A549 (cell line): Measurements from ENCODE around the gene TMEM121. TPM values are rescaled to one million over a fixed set of nuclear protein-coding genes. Genes with fewer than 3 reads are reported as not detected.

Experiments used
- CBX8 ChIP-seq: fragments of 200-600 bp; sonication (generic); IDR thresholded peaks from 2 replicates; pipeline ENCODE4 v1.6.1; 2016
- CHD2 ChIP-seq: fragments of 150-350 bp; IDR thresholded peaks from 2 replicates; pipeline ENCODE4 v1.6.1; 2014; ENCODE audit warnings: low read length; ENCODE audit not compliant: partially characterized antibody
- CHD4 ChIP-seq: fragments of 200-600 bp; sonication (generic); IDR thresholded peaks from 2 replicates; pipeline ENCODE4 v1.6.1; 2016; ENCODE audit warnings: antibody characterized with exemption, mild to moderate bottlenecking, borderline replicate concordance
- CTCF ChIP-seq: fragments of >200 bp; sonication (Bioruptor Twin); formaldehyde crosslinking; IDR thresholded peaks from 3 replicates; pipeline ENCODE4 v1.5.1; 2016
- EHF ChIP-seq: fragments of 250-450 bp; sonication (Bioruptor Pico); IDR thresholded peaks from 2 replicates; pipeline ENCODE4 v1.5.0; 2020; ENCODE audit warnings: mild to moderate bottlenecking
- ELK1 ChIP-seq: fragments of 150-350 bp; IDR thresholded peaks from 2 replicates; pipeline ENCODE4 v1.6.1; 2014; ENCODE audit warnings: low read depth, mild to moderate bottlenecking, low read length
- ESRRA ChIP-seq: fragments of 150-350 bp; IDR thresholded peaks from 2 replicates; pipeline ENCODE4 v1.6.1; 2014; ENCODE audit warnings: mild to moderate bottlenecking, low read length, borderline replicate concordance
- HMGXB4 ChIP-seq: fragments of 250-450 bp; sonication (Bioruptor Pico); IDR thresholded peaks from 2 replicates; pipeline ENCODE4 v1.5.0; 2021; ENCODE audit warnings: mild to moderate bottlenecking, moderate library complexity, borderline replicate concordance
- HOXA7 ChIP-seq: fragments of 250-450 bp; sonication (Bioruptor Pico); IDR thresholded peaks from 2 replicates; pipeline ENCODE4 v1.5.0; 2020; ENCODE audit warnings: mild to moderate bottlenecking, moderate library complexity
- JUN ChIP-seq, 2 experiments: fragments of >200 bp; sonication (Bioruptor Twin); formaldehyde crosslinking; IDR thresholded peaks; 2 replicates in 1 of 2; 3 replicates in 1 of 2; pipeline ENCODE4 v1.6.1; 2016 to 2017
- MAFK ChIP-seq: fragments of 450-650 bp; IDR thresholded peaks from 2 replicates; pipeline ENCODE4 v1.6.1; 2014; ENCODE audit not compliant: partially characterized antibody
- MAZ ChIP-seq: fragments of 150-350 bp; IDR thresholded peaks from 2 replicates; pipeline ENCODE4 v1.6.1; 2014; ENCODE audit warnings: antibody characterized with exemption, low read depth, low read length, borderline replicate concordance
- POLR2A ChIP-seq: IDR thresholded peaks from 2 replicates; pipeline ENCODE4 v1.6.1; 2012; ENCODE audit warnings: mild to moderate bottlenecking, low read length
- RAD21 ChIP-seq, 2 experiments: fragments of >200 bp in 1 of 2; sonication (Bioruptor Twin) in 1 of 2; formaldehyde crosslinking in 1 of 2; IDR thresholded peaks in 1 of 2; conservative IDR thresholded peaks in 1 of 2; 2 replicates in 1 of 2; 3 replicates in 1 of 2; pipeline ENCODE4 v1.6.1; 2012 to 2018; ENCODE audit warnings: inconsistent platforms in 1 of 2
- RCOR1 ChIP-seq: fragments of 150-350 bp; IDR thresholded peaks from 2 replicates; pipeline ENCODE4 v1.6.1; 2014; ENCODE audit warnings: antibody characterized with exemption, low read length, low read depth
- RNF2 ChIP-seq: fragments of 200-600 bp; sonication (generic); IDR thresholded peaks from 2 replicates; pipeline ENCODE4 v1.6.1; 2016; ENCODE audit warnings: low read depth, mild to moderate bottlenecking, antibody characterized with exemption, moderate library complexity, borderline replicate concordance
- TFCP2L1 ChIP-seq: fragments of 250-450 bp; sonication (Bioruptor Pico); IDR thresholded peaks from 2 replicates; pipeline ENCODE4 v1.5.0; 2021; ENCODE audit warnings: mild to moderate bottlenecking
- ZC3H11A ChIP-seq: fragments of 450-650 bp; IDR thresholded peaks from 2 replicates; pipeline ENCODE4 v1.6.1; 2014; ENCODE audit warnings: antibody characterized with exemption, mild to moderate bottlenecking
- ZNF302 ChIP-seq: fragments of 250-450 bp; sonication (Bioruptor Pico); IDR thresholded peaks from 2 replicates; pipeline ENCODE4 v1.9.0; 2021; ENCODE audit warnings: inconsistent platforms, mild to moderate bottlenecking, moderate library complexity
- ZSCAN20 ChIP-seq: fragments of 250-450 bp; sonication (Bioruptor Pico); IDR thresholded peaks from 2 replicates; pipeline ENCODE4 v1.8.0; 2022; ENCODE audit warnings: mild to moderate bottlenecking, moderate library complexity
- polyA plus RNA-seq, 4 experiments: library from polyadenylated mRNA; depleted of rRNA in 3 of 4; stranded (reverse); fragments of >200 nt; fragmentation: RNase III in 1 of 4; extraction: RNeasy Plus Mini Kit Qiagen cat#74134 plus additional on column Dnase treatment in 1 of 4; gene quantifications; 2 replicates in 3 of 4; 3 replicates in 1 of 4; pipeline ENCODE4 v1.2.3, GENCODE V29; 2011 to 2017
- TF ChIP-seq, protein P1 (sequence below): fragments of >200 bp; sonication (Bioruptor Twin); formaldehyde crosslinking; IDR thresholded peaks from 3 replicates; pipeline ENCODE4 v1.6.1; 2016
- TF ChIP-seq, protein P2 (sequence below): IDR thresholded peaks from 2 replicates; pipeline ENCODE4 v1.6.1; 2012

TMEM121 gene
- polyA plus RNA-seq, 2 of the 4 experiments (the other 2 are of a cell fraction): 2.3 to 5.7 TPM

GRCh38 chr14:105480807-105481801 is 45.3 kb upstream of the TMEM121 start (continued):
- TF ChIP-seq JUN (IDR thresholded peaks at IDR 0.05): peak; percentile 44 to 48; a peak in 3 of 5 replicates
- TF ChIP-seq CHD4: no peak
- TF ChIP-seq, protein P1, sequence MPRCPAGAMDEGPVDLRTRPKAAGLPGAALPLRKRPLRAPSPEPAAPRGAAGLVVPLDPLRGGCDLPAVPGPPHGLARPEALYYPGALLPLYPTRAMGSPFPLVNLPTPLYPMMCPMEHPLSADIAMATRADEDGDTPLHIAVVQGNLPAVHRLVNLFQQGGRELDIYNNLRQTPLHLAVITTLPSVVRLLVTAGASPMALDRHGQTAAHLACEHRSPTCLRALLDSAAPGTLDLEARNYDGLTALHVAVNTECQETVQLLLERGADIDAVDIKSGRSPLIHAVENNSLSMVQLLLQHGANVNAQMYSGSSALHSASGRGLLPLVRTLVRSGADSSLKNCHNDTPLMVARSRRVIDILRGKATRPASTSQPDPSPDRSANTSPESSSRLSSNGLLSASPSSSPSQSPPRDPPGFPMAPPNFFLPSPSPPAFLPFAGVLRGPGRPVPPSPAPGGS: 0 out of 3 replicates have a peak, but pooled peaks have one; percentile 13
- peak; percentile 8; the same call in 1 of the 2 replicates for TF ChIP-seq HMGXB4 (CRISPR knock-in tag)
- peak; percentile 69 for TF ChIP-seq EHF
- no peak for TF ChIP-seq ZC3H11A
- no peak for TF ChIP-seq ZSCAN20 (CRISPR knock-in tag)
- TF ChIP-seq POLR2A: peak; percentile 61
- TF ChIP-seq ZNF302 (CRISPR knock-in tag): 0 out of 2 replicates have a peak, but pooled peaks have one; percentile 16
- peak; percentile 72 for TF ChIP-seq RAD21 (conservative IDR thresholded peaks at IDR 0.05 in 1 of 2, IDR thresholded peaks at IDR 0.05 in 1 of 2)
- no peak for TF ChIP-seq ELK1
- TF ChIP-seq ESRRA: no peak
- TF ChIP-seq HOXA7: peak; percentile 67; the same call in 1 of the 2 replicates
- TF ChIP-seq RNF2: no peak
- peak; percentile 68 for TF ChIP-seq CHD2
- no peak for TF ChIP-seq CBX8
- TF ChIP-seq RCOR1: no peak
- TF ChIP-seq MAZ: peak; percentile 26; the same call in 1 of the 2 replicates
- TF ChIP-seq CTCF: peak; percentile 96
- TF ChIP-seq MAFK: no peak
- TF ChIP-seq, protein P2, sequence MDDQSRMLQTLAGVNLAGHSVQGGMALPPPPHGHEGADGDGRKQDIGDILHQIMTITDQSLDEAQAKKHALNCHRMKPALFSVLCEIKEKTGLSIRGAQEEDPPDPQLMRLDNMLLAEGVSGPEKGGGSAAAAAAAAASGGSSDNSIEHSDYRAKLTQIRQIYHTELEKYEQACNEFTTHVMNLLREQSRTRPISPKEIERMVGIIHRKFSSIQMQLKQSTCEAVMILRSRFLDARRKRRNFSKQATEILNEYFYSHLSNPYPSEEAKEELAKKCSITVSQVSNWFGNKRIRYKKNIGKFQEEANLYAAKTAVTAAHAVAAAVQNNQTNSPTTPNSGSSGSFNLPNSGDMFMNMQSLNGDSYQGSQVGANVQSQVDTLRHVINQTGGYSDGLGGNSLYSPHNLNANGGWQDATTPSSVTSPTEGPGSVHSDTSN: peak; percentile 51; the same call in 1 of the 2 replicates
- peak; percentile 81 for TF ChIP-seq TFCP2L1 (CRISPR knock-in tag)
